Kidney (tissue), 14 donors: Measurements from ENCODE around the gene ZNF577. TPM values are rescaled to one million over a fixed set of nuclear protein-coding genes. Genes with fewer than 3 reads are reported as not detected.

Source experiments
- DNase-seq, 5 donors: peaks; one replicate each; pipeline ENCODE4 v3.0.0-alpha.2; 2013 to 2020
- FAIRE-seq: peaks from 2 replicates; lab custom pipeline; 2012; peaks lifted over from hg19 to GRCh38; lab: Jason Lieb, UNC
- H3K27ac ChIP-seq, 2 donors: one replicate each; pipeline ENCODE4 v1.7.0; 2013; ENCODE audit warnings: low read depth in 2 of 2, low read length in 2 of 2, inconsistent platforms in 1 of 2
- H3K27me3 ChIP-seq: one replicate; pipeline ENCODE4 v1.7.1; 2013; ENCODE audit warnings: low read length, inconsistent platforms; ENCODE audit not compliant: control insufficient read depth, insufficient read depth
- H3K36me3 ChIP-seq, 3 donors: one replicate each; pipeline versions ENCODE4 v1.7.0 to v1.7.1; 2013; ENCODE audit warnings: low read length in 3 of 3, control low read depth in 1 of 3, inconsistent platforms in 1 of 3; ENCODE audit not compliant: insufficient read depth in 3 of 3, control insufficient read depth in 2 of 3
- H3K4me1 ChIP-seq, 3 donors: one replicate each; pipeline versions ENCODE4 v1.7.0 to v1.7.1; 2013; ENCODE audit warnings: low read length in 3 of 3, inconsistent platforms in 1 of 3, low read depth in 1 of 3; ENCODE audit not compliant: control insufficient read depth in 2 of 3, insufficient read depth in 2 of 3
- H3K4me3 ChIP-seq, 3 donors: one replicate each; pipeline versions ENCODE4 v1.7.0 to v1.8.1; 2013; ENCODE audit warnings: low read length in 3 of 3, control low read depth in 1 of 3, inconsistent platforms in 1 of 3
- H3K9ac ChIP-seq, 3 donors: one replicate each; pipeline versions ENCODE4 v1.7.0 to v1.7.1; 2013; ENCODE audit warnings: low read length in 3 of 3, control low read depth in 1 of 3, inconsistent platforms in 1 of 3
- H3K9me3 ChIP-seq, 3 donors: one replicate each; pipeline versions ENCODE4 v1.7.0 to v1.7.1; 2013; ENCODE audit warnings: low read length in 3 of 3, control low read depth in 1 of 3, inconsistent platforms in 1 of 3; ENCODE audit not compliant: control insufficient read depth in 2 of 3, insufficient read depth in 1 of 3
- CTCF ChIP-seq: IDR thresholded peaks from 3 replicates; pipeline ENCODE4 v1.5.1; 2012; ENCODE audit warnings: mild to moderate bottlenecking, moderate library complexity, borderline replicate concordance; ENCODE audit not compliant: insufficient read depth; ENCODE audit errors: extremely low read depth
- intact Hi-C: fragments of 100-400 bp; cut with DNase I; formaldehyde crosslinking; loops from one replicate; pipeline ENCODE4 v1.11.1; 2022
- polyA plus RNA-seq: library from polyadenylated mRNA; stranded (reverse); fragments of 350-450 nt; fragmentation: Illumina TruSeq; extraction: RNeasy Lipid Tissue Mini Kit (QIAGEN cat#74804); gene quantifications from one replicate; pipeline ENCODE4 v1.2.3, GENCODE V29; 2014; ENCODE audit warnings: low read depth, low replicate concordance; ENCODE audit not compliant: insufficient read depth
- total RNA-seq: library from RNA; stranded (reverse); fragmentation: NEBNext Ultra II Directional; extraction: Animal tissue kit (Norgen Biotek cat#: 25700); gene quantifications from one replicate; pipeline ENCODE4 v1.2.1, GENCODE V29; 2021
- donor health status: control.
- donor health status: control.
- donor health status: control.
- donor health status: control.
- donor health status: control.
- donor health status: DM: yes; HTN: yes; CAD: no.
- donor health status: Normal renal cell carcinoma (clear cell type).

ZNF577 gene
- total and polyA plus RNA-seq, 2 donors from 2014 or later: 19.0 to 32.2 TPM

DNA sequence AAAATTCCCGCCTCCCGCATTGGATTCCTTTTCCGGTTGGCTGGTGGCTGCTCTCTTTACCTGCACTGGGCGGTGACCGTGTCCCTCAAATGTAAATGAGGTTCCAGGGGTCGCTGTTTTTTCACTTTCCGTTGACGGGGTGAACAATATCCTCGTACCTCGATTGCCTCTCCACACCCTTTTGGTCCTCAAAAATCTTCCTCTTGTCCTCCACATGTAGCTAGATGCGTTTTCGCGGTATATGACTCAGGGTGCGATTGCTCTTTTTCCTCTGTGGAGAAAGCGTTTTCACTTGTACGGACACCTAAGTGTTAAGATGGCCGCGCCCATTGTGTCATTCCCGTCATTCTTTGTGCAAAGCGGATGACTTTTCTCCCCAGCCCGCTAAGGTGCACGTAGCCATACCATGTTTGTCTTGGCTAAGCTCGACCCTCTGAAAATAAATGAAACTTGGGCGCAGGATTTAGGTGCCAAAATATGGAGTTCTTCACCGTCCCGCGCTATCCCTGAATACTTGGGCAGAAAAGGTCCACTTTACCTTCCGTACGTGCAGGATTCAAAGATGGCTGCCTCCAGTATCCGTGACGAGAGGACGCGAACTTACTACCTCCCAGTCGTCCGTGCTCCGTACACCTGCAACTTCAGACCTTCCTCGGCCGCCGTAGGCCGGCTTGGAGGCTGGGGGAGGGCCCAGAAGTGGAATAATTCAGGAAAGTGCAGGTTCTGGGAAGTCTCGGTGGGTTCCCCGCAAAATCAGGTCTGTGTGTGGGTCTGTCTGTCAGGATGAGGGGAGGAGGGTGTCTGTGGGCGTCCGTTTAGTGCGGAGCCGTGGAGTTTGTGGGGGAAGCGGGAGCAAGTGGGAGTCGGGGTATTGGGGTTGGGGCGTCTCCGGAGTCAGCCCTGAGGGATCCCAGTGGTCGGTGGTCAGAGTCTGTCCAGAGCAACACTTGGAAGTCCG, 39.3 kb upstream of the ZNF577 start, which contains the start of gene ZNF613:
Gene ZNF613 (plus strand): TSS at position 689 of the 958 bp plus-strand sequence. CDS start 8,749 bp downstream, outside the sequence.
- FAIRE-seq (peak; percentile 30), DNase-seq (peak; percentile 95 to 98 (median 95))
- Histone ChIP-seq H3K9me3 (peaks cover 0 to 8% (median 6%) of the 10 kb centered on the region in 3 donors), H3K9ac (peak within 1 kb of the TSS; percentile 74 to 100 (median 82)), H3K27me3 (no peaks in the 10 kb centered on the region), H3K36me3 (peaks cover 0 to 3% (median 2%) of the 10 kb centered on the region in 3 donors), H3K27ac (peak within 1 kb of the TSS; percentile 86 to 97), H3K4me3 (peak within 1 kb of the TSS; percentile 79 to 100 (median 83)), H3K4me1 (peaks cover 0 to 6% (median 0%) of the 10 kb centered on the region in 3 donors)
- peak; percentile 31 for TF ChIP-seq CTCF
- intact Hi-C loops: no loop called here

GRCh38 chr19:51926426-51926783, 38.7 kb upstream of the ZNF577 start:
- H3K27ac ChIP-seq: peak overlapping the region; percentile 86 to 97
- FAIRE-seq (no peak), DNase-seq (no peak)
- peaks cover 0 to 13% (median 10%) of the 10 kb centered on the region in 3 donors for H3K9me3 ChIP-seq
- TF ChIP-seq CTCF: no peak
- peak overlapping the region; percentile 79 to 100 (median 83) for H3K4me3 ChIP-seq
- no peaks in the 10 kb centered on the region for H3K27me3 ChIP-seq
- intact Hi-C loops: no loop called here
- H3K9ac ChIP-seq: peak overlapping the region; percentile 74 to 100 (median 82)
- peaks cover 0 to 3% (median 2%) of the 10 kb centered on the region in 3 donors for H3K36me3 ChIP-seq
- H3K4me1 ChIP-seq: peaks cover 0 to 6% (median 0%) of the 10 kb centered on the region in 3 donors

DNA sequence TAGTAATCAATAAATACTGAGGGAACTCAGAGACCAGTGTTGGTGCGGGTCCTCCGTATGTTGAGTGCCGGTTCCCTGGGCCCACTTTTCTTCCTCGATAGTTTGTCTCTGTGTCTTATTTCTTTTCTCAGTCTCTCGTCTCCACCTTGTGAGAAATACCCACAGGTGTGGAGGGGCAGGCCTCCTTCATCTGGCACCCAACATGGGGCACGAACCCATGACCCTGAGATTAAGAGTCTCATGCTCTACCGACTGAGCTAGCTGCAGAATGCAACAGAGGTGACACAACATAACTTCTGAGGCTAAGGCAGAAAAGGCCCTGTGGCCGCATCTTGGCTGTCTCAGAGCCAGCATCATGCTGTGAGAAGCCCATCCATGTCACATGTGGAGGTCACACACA, 34.2 kb upstream of the ZNF577 start:
- intact Hi-C loops: no loop called here
- FAIRE-seq: no peak
- no peak for DNase-seq
- peaks cover 0 to 2% (median 0%) of the 10 kb centered on the region in 3 donors for H3K4me1 ChIP-seq
- H3K9ac ChIP-seq: no peak overlapping the region
- no peak overlapping the region for H3K27ac ChIP-seq
- no peak for TF ChIP-seq CTCF
- no peaks in the 10 kb centered on the region for H3K27me3 ChIP-seq
- peaks cover 0 to 39% (median 14%) of the 10 kb centered on the region in 3 donors for H3K9me3 ChIP-seq
- no peaks in the 10 kb centered on the region for H3K36me3 ChIP-seq
- H3K4me3 ChIP-seq: no peak overlapping the region
